Tibial nerve (tissue), 4 donors: Measurements from ENCODE around the gene EYS. TPM values are rescaled to one million over a fixed set of nuclear protein-coding genes. Genes with fewer than 3 reads are reported as not detected.

Experiments
- DNase-seq, 2 donors: peaks; one replicate each; pipeline ENCODE4 v3.0.0-alpha.2; 2019; ENCODE audit warnings: low spot score in 2 of 2
- H3K27ac ChIP-seq, 4 donors: fragments of 200-600 bp; sonication (generic) in 3 of 4; one replicate each; pipeline ENCODE4 v1.5.1; 2017 to 2019; ENCODE audit warnings: mild to moderate bottlenecking in 1 of 4
- H3K27me3 ChIP-seq, 2 donors: fragments of 200-600 bp; sonication (generic) in 1 of 2; one replicate each; pipeline versions ENCODE4 v1.5.1 to v1.6.0; 2017 to 2019
- H3K36me3 ChIP-seq, 3 donors: fragments of 200-600 bp; sonication (generic); one replicate each; pipeline ENCODE4 v1.5.1; 2018 to 2019
- H3K4me1 ChIP-seq, 4 donors: fragments of 200-600 bp; sonication (generic) in 3 of 4; one replicate each; pipeline ENCODE4 v1.5.1; 2017 to 2019
- H3K4me3 ChIP-seq, 4 donors: fragments of 200-600 bp; sonication (generic) in 3 of 4; one replicate each; pipeline ENCODE4 v1.5.1; 2017 to 2019; ENCODE audit warnings: mild to moderate bottlenecking in 1 of 4, moderate library complexity in 1 of 4
- H3K9me3 ChIP-seq, 4 donors: fragments of 200-600 bp; sonication (generic) in 3 of 4; one replicate each; pipeline ENCODE4 v1.5.1; 2017 to 2019
- CTCF ChIP-seq, 5 experiments: fragments of 200-600 bp in 3 of 5; fragments of 450-650 bp in 2 of 5; sonication (generic) in 3 of 5; IDR thresholded peaks; one replicate each; pipeline ENCODE4 v1.5.1; 2016 to 2019; ENCODE audit warnings: antibody characterized with exemption in 5 of 5, mild to moderate bottlenecking in 3 of 5, moderate library complexity in 2 of 5
- EP300 ChIP-seq, 2 donors: sonication (generic); formaldehyde crosslinking; IDR thresholded peaks; one replicate each; pipeline ENCODE4 v1.6.1; 2017; ENCODE audit warnings: antibody characterized with exemption in 2 of 2, mild to moderate bottlenecking in 1 of 2
- POLR2A ChIP-seq, 2 donors: fragments of 450-650 bp; IDR thresholded peaks; one replicate each; pipeline ENCODE4 v1.6.1; 2017; ENCODE audit warnings: antibody characterized with exemption in 2 of 2, mild to moderate bottlenecking in 2 of 2, moderate library complexity in 2 of 2
- WGBS, 2 donors: methylation state at CpG; one replicate each; pipeline ENCODE4 v1.1.5; 2018; 5-methylcytosine and 5-hydroxymethylcytosine counted together
- total RNA-seq, 4 donors: library from RNA; depleted of rRNA; stranded (reverse); fragments of >200 nt; gene quantifications; one replicate each; pipeline ENCODE4 v1.1.0, GENCODE V29; 2016

Gene EYS
- total RNA-seq, 4 donors from 2014 or later, result under 0.01 to 4.5 (median 0.39) TPM; not detected in 1

DNA sequence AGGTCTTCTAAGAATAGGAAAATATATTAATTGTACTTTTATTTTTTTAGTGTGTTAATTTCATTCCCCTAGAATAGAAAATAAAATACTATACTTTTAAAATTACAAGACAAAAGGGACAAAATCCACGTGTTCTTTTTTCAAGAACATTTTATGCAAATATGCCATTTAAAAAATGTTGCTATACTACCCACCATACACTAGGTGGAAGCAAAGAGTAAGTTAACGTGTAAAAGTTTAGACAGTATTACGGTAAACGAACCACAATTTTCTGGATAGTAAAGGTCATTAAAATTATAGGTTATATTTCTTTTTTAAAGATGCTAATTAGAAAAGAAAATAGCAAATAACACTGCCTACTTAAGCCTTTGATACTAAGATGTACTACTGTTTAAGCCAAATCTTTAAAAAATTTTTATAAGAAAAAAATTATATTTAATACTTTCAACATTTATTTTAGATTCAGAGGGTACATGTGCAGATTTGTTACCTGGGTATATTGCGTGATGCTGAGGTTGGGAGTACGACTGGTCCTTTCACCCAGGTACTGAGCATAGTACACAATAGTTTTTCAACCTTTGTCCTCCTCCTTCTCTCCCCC is 1783.8 kb downstream of the EYS start:
- H3K4me3 ChIP-seq, result no peak overlapping the region
- H3K4me1 ChIP-seq, result peaks cover 0 to 5% (median 0%) of the 10 kb centered on the region in 4 donors
- no peaks in the 10 kb centered on the region for H3K36me3 ChIP-seq
- TF ChIP-seq EP300 (IDR thresholded peaks at IDR 0.05), result no peak
- peak in 4 of 5 experiments; percentile 35 to 61 (median 50) for TF ChIP-seq CTCF (IDR thresholded peaks at IDR 0.05)
- no peaks in the 10 kb centered on the region for H3K27me3 ChIP-seq
- WGBS, 2 donors, result 10 to 12% methylated on average over 6 of the region's 6 CpGs
- DNase-seq, result no peak
- H3K9me3 ChIP-seq, result no peaks in the 10 kb centered on the region
- H3K27ac ChIP-seq, result no peak overlapping the region

DNA sequence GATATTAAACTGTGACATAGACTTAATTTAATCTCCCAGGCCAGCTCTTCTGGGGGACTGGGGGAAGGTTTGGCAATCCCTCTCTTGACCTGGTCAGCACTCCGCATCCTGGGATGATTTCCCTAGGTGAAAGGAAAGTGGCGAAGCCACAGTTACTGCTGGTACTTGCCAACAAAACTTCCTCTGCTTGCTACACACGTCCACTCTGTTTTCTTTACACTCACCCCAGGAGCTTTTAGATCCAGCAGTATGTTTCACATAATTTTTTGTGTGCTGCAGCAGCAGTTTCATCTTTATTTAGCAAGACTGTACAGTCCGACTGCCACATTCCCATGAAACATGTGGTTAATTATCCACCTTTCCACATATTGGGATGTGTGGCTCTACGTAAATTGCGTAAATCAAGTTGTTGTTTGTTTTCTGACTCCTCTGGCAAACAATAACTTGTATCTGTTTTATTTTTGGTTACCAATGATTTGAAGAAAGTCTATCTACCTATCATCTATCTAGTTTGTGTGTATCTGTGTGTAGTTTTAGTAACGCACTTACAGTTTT is 1787.4 kb downstream of the EYS start:
- Histone ChIP-seq H3K4me3 (no peak overlapping the region), H3K36me3 (no peaks in the 10 kb centered on the region), H3K27me3 (no peaks in the 10 kb centered on the region), H3K4me1 (peaks cover 0 to 5% (median 0%) of the 10 kb centered on the region in 4 donors), H3K9me3 (no peaks in the 10 kb centered on the region), H3K27ac (no peak overlapping the region)
- 76 to 78% methylated on average over 7 of the region's 7 CpGs for WGBS, 2 donors
- DNase-seq, result no peak
- TF ChIP-seq POLR2A (IDR thresholded peaks at IDR 0.05), result no peak
- TF ChIP-seq CTCF (IDR thresholded peaks at IDR 0.05), result no peak
- no peak for TF ChIP-seq EP300 (IDR thresholded peaks at IDR 0.05)

DNA sequence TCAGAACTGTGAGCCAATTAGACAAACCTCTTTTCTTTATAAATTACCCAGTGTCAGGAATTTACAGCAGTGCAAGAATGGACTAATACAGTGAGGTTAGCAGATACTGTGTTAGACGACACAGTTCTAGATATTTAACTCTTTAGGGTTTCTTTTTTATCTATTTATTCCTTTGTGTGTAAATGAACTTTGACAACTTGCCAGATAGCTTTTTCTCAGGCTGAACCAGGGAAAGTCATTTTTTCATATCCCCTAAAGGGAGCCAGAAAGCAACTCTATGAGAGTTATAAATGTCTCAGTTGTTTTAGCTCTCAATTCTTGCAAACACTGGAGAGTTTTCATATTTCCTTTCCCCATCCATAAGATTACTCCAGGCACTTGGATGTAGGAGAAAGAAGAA is 1794.1 kb downstream of the EYS start:
- 11 to 29% methylated on average over 1 of the region's 1 CpG for WGBS, 2 donors
- no peaks in the 10 kb centered on the region for H3K9me3 ChIP-seq
- no peak overlapping the region for H3K4me3 ChIP-seq
- H3K27me3 ChIP-seq, result no peaks in the 10 kb centered on the region
- no peak overlapping the region for H3K27ac ChIP-seq
- TF ChIP-seq EP300 (IDR thresholded peaks at IDR 0.05), result no peak
- no peak for TF ChIP-seq POLR2A (IDR thresholded peaks at IDR 0.05)
- TF ChIP-seq CTCF (IDR thresholded peaks at IDR 0.05), result no peak
- no peaks in the 10 kb centered on the region for H3K36me3 ChIP-seq
- peaks cover 0 to 6% (median 0%) of the 10 kb centered on the region in 4 donors for H3K4me1 ChIP-seq
- DNase-seq, result no peak

GRCh38 chr6:63910863-63911551 is 1796.0 kb downstream of the EYS start:
- Histone ChIP-seq H3K4me1 (peaks cover 0 to 6% (median 0%) of the 10 kb centered on the region in 4 donors), H3K36me3 (no peaks in the 10 kb centered on the region), H3K27me3 (no peaks in the 10 kb centered on the region), H3K27ac (no peak overlapping the region), H3K4me3 (no peak overlapping the region), H3K9me3 (no peaks in the 10 kb centered on the region)
- 29 to 32% methylated on average over 2 of the region's 2 CpGs for WGBS, 2 donors
- no peak for TF ChIP-seq CTCF (IDR thresholded peaks at IDR 0.05)
- no peak for DNase-seq

- Histone ChIP-seq H3K27me3 (no peaks in the 10 kb centered on the region), H3K9me3 (no peaks in the 10 kb centered on the region), H3K4me3 (no peak overlapping the region), H3K4me1 (no peaks in the 10 kb centered on the region), H3K36me3 (no peaks in the 10 kb centered on the region), H3K27ac (no peak overlapping the region)
- 70 to 72% methylated on average over 4 of the region's 4 CpGs for WGBS, 2 donors
- TF ChIP-seq CTCF (IDR thresholded peaks at IDR 0.05) (no peak), POLR2A (IDR thresholded peaks at IDR 0.05) (no peak), EP300 (IDR thresholded peaks at IDR 0.05) (no peak)
- no peak for DNase-seq
These were observed 1802.3 kb downstream of the EYS start for GRCh38 chr6:63904650-63905248.
